ENCODE results near the gene TPT1. TPM values are rescaled to one million over a fixed set of nuclear protein-coding genes. Genes with fewer than 3 reads are reported as not detected.
"Not testable (repeated sequence)": the region's sequence is repeated elsewhere in the genome, so short reads cannot be mapped to it uniquely, and the experiment has no call there.

Gene TPT1
- total RNA-seq, 4 donors from 2014 or later, result 3,407 to 5,053 (median 4,011) TPM

DNA sequence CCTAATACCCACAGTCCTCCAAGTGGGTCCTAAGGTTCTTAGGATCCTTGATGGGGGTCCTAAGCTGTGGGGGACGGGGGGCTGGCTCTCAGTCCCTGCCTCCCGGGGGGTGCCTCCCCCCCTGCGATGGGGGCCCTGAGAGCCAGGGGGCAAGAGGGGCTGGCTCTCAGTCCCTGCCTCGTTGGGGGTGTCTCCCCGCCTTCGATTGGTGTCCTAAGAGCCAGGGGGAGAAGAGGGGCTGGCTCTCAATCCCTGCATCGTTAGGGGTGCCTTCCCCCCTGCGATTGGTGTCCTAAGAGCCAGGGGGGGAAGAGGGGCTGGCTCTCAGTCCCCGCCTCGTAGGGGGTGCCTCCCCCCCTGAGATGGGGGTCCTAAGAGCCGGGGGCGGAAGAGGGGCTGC is 40.2 kb upstream of the TPT1 start:
- TF ChIP-seq, protein P1, sequence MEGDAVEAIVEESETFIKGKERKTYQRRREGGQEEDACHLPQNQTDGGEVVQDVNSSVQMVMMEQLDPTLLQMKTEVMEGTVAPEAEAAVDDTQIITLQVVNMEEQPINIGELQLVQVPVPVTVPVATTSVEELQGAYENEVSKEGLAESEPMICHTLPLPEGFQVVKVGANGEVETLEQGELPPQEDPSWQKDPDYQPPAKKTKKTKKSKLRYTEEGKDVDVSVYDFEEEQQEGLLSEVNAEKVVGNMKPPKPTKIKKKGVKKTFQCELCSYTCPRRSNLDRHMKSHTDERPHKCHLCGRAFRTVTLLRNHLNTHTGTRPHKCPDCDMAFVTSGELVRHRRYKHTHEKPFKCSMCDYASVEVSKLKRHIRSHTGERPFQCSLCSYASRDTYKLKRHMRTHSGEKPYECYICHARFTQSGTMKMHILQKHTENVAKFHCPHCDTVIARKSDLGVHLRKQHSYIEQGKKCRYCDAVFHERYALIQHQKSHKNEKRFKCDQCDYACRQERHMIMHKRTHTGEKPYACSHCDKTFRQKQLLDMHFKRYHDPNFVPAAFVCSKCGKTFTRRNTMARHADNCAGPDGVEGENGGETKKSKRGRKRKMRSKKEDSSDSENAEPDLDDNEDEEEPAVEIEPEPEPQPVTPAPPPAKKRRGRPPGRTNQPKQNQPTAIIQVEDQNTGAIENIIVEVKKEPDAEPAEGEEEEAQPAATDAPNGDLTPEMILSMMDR (IDR thresholded peaks at IDR 0.05), result no peak
- DNase-seq (ENCODE audit: low spot score), result no peak
- ATAC-seq (ENCODE audit: low FRiP score), result no peak

DNA sequence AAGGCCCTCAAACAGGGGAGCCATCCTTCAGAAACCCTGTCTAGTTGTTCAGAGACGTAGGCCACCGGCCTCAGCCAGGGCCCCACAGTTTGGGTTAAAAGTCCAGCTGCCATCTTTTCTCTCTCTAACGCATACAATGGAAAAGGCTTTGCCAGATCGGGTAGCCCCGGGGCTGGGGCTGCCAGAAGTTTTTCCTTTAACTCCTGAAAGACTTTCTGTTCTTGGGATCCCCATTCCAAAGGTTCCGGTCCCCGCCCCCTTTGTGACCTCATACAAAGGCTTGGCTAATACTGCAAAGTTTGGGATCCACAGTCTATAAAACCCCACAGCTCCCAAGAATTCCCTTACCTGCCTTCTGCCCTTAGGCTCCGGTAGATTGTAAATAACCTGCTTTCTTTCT is 39.7 kb upstream of the TPT1 start:
- not testable (repeated sequence) for ATAC-seq (ENCODE audit: low FRiP score); DNase-seq (ENCODE audit: low spot score)

DNA sequence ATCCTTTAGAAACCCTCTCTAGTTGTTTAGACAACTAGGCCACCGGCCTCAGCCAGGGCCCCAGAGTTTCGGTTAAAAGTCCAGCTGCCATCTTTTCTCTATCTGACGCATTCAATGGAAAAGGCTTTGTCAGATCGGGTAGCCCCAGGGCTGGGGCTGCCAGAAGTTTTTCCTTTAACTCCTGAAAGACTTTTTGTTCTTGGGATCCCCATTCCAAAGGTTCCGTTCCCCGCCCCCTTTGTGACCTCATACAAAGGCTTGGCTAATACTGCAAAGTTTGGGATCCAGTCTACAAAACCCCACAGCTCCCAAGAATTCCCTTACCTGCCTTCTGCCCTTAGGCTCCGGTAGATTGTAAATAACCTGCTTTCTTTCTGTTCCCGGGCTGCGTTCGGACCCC is 38.5 kb upstream of the TPT1 start:
- not testable (repeated sequence) for ATAC-seq (ENCODE audit: low FRiP score); DNase-seq (ENCODE audit: low spot score)

DNA sequence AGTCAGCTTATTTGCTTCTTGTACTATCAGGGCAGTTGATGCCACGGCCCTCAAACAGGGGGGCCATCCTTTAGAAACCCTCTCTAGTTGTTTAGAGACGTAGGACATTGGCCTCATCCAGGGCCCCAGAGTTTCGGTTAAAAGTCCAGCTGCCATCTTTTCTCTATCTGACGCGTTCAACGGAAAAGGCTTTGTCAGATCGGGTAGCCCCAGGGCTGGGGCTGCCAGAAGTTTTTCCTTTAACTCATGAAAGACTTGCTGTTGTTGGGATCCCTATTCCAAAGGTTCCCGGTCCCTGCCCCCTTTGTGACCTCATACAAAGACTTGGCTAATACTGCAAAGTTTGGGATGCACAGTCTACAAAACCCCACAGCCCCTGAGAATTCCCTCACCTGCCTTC is 37.8 kb upstream of the TPT1 start:
- not testable (repeated sequence) for DNase-seq (ENCODE audit: low spot score); ATAC-seq (ENCODE audit: low FRiP score)

DNA sequence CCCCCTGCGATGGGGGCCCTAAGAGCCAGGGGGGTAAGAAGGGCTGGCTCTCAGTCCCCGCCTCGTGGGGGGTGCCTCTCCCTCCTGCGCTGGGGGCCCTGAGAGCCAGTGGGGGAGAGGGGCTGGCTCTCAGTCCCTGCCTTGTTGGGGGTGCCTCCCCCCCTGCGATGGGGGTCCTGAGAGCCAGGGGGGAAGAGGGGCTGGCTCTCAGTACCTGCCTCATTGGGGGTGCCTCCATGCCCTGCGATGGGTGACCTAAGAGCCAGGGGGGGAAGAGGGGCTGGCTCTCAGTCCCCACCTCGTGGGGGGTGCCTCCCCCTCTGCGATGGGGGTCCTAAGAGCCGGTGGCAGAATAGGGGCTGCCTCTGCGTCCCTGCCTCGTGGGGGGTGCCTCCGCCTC is 36.3 kb upstream of the TPT1 start:
- DNase-seq (ENCODE audit: low spot score); ATAC-seq (ENCODE audit: low FRiP score): not testable (repeated sequence)

DNA sequence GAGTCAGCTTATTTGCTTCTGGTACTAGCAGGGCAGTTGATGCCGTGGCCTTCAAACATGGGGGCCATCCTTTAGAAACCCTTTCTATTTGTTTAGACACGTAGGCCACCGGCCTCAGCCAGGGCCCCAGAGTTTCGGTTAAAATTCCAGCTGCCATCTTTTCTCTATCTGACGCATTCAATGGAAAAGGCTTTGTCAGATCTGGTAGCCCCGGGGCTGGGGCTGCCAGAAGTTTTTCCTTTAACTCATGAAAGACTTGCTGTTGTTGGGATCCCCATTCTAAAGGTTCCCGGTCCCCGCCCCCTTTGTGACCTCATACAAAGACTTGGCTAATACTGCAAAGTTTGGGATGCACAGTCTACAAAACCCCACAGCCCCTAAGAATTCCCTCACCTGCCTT is 35.7 kb upstream of the TPT1 start:
- not testable (repeated sequence) for ATAC-seq (ENCODE audit: low FRiP score); DNase-seq (ENCODE audit: low spot score)

DNA sequence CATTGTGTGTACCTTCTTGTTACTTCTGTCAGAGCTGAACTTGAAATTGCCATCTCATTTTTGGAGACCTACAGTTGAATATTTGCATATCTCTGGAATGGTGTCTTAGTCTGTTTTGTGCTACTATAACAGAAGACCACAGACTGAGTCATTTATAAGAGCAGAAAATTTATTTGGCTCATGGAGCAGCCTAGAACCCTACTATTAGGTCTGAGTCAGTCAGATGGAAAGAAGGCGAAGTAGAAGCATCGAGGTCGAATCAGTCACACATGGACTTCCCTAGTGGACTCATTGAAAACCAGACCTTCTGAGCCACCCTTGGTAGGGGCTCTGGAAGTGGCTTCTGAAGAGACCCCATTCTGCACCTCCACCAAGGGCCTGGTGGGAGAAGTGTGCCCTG is 33.9 kb upstream of the TPT1 start:
- no peak for DNase-seq (ENCODE audit: low spot score)
- TF ChIP-seq, protein P1 (IDR thresholded peaks at IDR 0.05), result no peak
- no peak for ATAC-seq (ENCODE audit: low FRiP score)

DNA sequence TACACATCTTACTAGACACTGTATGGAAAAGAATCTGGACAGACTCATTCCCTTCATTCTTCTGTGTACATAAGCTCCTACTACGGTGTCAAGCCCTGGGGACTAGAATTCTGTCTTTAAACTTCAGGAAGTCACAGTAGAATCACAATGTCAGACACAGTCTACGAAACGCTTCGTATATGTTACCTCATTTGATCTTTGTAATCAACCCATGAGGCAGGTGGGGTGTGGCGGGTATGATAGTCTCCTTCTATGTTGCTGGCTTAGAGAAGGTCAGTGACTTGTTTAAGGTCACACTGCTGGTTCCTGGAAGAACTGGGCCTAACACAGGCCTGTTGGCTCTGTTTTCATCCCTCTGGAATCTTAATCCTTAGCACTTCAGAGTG is 32.2 kb upstream of the TPT1 start:
- no peak for DNase-seq (ENCODE audit: low spot score)
- TF ChIP-seq, protein P1 (IDR thresholded peaks at IDR 0.05), result no peak
- ATAC-seq (ENCODE audit: low FRiP score), result no peak

DNA sequence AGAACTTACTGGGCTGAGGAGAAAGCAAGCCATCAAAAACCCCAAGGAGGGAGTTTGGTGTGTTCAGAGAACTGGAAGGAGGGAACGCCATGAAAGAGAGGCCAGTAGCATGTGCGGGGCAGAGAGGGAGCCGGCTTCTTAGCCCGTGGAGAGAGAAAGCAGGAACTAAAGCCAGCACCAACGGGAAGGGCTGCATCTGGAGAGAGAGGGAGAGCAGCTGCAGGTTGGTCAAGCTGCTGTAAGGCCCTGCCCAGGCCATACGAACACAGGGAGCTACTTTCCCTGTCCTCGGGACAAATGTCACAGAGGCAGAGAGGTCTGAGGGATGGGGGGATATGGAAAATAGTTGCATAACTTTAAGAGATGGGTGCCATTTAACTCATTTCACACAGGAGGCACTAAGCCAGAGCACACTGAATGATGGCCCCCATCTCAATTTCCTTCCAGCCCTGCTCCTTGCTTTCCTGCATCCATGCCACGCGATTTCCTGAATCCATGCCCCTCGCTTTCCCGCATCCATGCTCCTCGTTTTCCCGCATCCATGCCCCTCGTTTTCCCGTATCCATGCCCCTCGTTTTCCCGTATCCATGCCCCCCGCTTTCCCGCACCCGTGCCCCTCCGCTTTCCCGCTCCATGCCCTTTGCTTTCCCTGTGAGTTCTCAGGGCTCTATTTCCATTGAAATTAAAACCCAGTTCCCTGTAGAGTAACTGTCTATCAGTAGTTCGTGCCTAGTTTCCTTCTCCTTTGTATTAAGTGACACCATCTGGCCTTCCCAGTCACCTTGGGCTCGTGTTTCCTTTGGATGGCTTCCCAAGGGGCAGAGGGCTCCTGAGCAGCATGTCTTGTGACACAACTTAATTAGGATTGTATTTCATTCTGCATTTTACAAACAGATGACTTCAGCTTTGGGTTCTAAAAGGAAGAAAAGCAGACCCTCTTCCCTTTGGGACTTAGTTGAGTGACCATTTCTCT is 31.5 kb upstream of the TPT1 start:
- DNase-seq (ENCODE audit: low spot score) (no peak), ATAC-seq (ENCODE audit: low FRiP score) (no peak)
- TF ChIP-seq, protein P1 (IDR thresholded peaks at IDR 0.05), result no peak

DNA sequence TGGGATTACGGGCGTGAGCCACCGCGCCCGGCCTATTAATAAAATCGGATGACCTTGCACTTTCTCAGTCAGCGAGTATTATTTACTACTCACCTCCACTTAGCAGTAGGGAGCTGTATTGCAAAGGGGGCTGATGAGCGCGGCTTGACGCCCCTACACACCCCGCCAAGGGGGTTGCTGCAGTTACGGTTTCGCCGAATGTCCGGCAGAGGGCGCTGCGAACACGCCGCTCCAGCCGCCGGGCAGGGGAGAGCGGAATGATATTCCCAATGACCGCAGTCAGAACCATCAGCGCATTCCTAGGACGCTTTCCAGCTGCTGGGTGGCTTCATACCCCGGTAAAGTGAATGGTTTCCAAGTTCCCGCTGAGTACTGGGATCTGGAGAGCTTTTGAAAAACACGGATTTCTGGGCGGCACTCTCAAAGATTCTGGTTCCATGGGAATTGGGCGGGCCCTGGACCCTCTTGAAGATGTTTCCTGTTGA is 30.0 kb upstream of the TPT1 start:
- ATAC-seq (ENCODE audit: low FRiP score) (peak; percentile 69), DNase-seq (ENCODE audit: low spot score) (peak; percentile 26)
- TF ChIP-seq, protein P1 (IDR thresholded peaks at IDR 0.05), result peak in 2 of 3 donors; percentile 26 to 54
